B cell (primary cell): ENCODE data around the gene FAM204A. TPM values are rescaled to one million over a fixed set of nuclear protein-coding genes. Genes with fewer than 3 reads are reported as not detected.

Experiments
- ATAC-seq: fragments of 200-7000 bp; cut with Tn5 transposase; one replicate; pipeline ENCODE4 v1.10.0; 2021; ENCODE audit warnings: low read depth, mild to moderate bottlenecking, moderate number of reproducible peaks, moderate library complexity
- CTCF ChIA-PET: fragments of 350-600 bp; sonication (Branson Sonifier 250); formaldehyde crosslinking; loops from one replicate; lab custom pipeline; 2021; ENCODE audit warnings: antibody characterized with exemption, inconsistent platforms; lab: Charles Lee
- POLR2A ChIA-PET: fragments of 350-600 bp; sonication (Branson Sonifier 250); formaldehyde crosslinking; loops from one replicate; lab custom pipeline; 2021; ENCODE audit warnings: antibody characterized with exemption; lab: Charles Lee
- DNase-seq: peaks from one replicate; pipeline ENCODE4 v3.0.0; 2013
- H2AFZ ChIP-seq: 2 replicates; pipeline ENCODE4 v1.6.1; 2012; ENCODE audit warnings: mild to moderate bottlenecking, low read depth, low read length; ENCODE audit not compliant: insufficient read depth, poor library complexity, severe bottlenecking
- H3K27ac ChIP-seq, 2 donors: 1 replicate in 1 of 2; 2 replicates in 1 of 2; pipeline ENCODE4 v1.5.1; 2012 to 2013; ENCODE audit warnings: low read length in 2 of 2, mild to moderate bottlenecking in 2 of 2, moderate library complexity in 1 of 2
- H3K27me3 ChIP-seq, 4 experiments: fragments of 200-600 bp in 1 of 4; sonication (generic) in 1 of 4; replicated peaks in 1 of 4; 1 replicate in 2 of 4; 2 replicates in 2 of 4; pipeline versions ENCODE4 v1.6.1 to v1.7.0; 2013 to 2016; ENCODE audit warnings: low read length in 3 of 4, mild to moderate bottlenecking in 2 of 4, mixed read lengths in 1 of 4, moderate library complexity in 1 of 4; ENCODE audit not compliant: insufficient read depth in 4 of 4, control insufficient read depth in 3 of 4; ENCODE audit errors: control extremely low read depth in 1 of 4
- H3K36me3 ChIP-seq, 2 experiments: replicated peaks in 1 of 2; 1 replicate in 1 of 2; 2 replicates in 1 of 2; pipeline versions ENCODE4 v1.6.1 to v1.7.1; 2013; ENCODE audit warnings: low read length in 1 of 2; ENCODE audit not compliant: insufficient read depth in 2 of 2, control insufficient read depth in 1 of 2; ENCODE audit errors: control extremely low read depth in 1 of 2, extremely low read depth in 1 of 2
- H3K4me1 ChIP-seq, 2 donors: fragments of 200-600 bp in 1 of 2; sonication (generic) in 1 of 2; 1 replicate in 1 of 2; 2 replicates in 1 of 2; pipeline versions ENCODE4 v1.5.1 to v1.6.1; 2013 to 2017; ENCODE audit warnings: low read length in 2 of 2; ENCODE audit not compliant: control insufficient read depth in 2 of 2, insufficient read depth in 2 of 2
- H3K4me2 ChIP-seq: replicated peaks from 2 replicates; pipeline ENCODE3; 2012; ENCODE audit warnings: mild to moderate bottlenecking, low read depth, low read length; ENCODE audit not compliant: poor library complexity, severe bottlenecking
- H3K4me3 ChIP-seq, 5 experiments: fragments of 200-600 bp in 1 of 5; sonication (generic) in 1 of 5; 1 replicate in 3 of 5; 2 replicates in 2 of 5; pipeline versions ENCODE4 v1.5.1 to v1.7.0; 2011 to 2016; ENCODE audit warnings: low read length in 4 of 5, mild to moderate bottlenecking in 4 of 5, low read depth in 2 of 5, control low read depth in 1 of 5, moderate library complexity in 1 of 5; ENCODE audit not compliant: insufficient read depth in 1 of 5; ENCODE audit errors: control extremely low read depth in 1 of 5, extremely low read depth in 1 of 5
- H3K79me2 ChIP-seq: fragments of 200-600 bp; sonication (generic); one replicate; pipeline ENCODE4 v1.6.0; 2016; ENCODE audit warnings: low read length; ENCODE audit not compliant: control insufficient read depth, insufficient read depth
- H3K9ac ChIP-seq: fragments of 200-600 bp; sonication (generic); 2 replicates; pipeline ENCODE4 v1.6.1; 2017; ENCODE audit warnings: mild to moderate bottlenecking, low read length, moderate library complexity
- H3K9me3 ChIP-seq, 3 donors: one replicate each; pipeline versions ENCODE4 v1.6.1 to v1.7.1; 2013; ENCODE audit warnings: low read length in 2 of 3; ENCODE audit not compliant: control insufficient read depth in 2 of 3, insufficient read depth in 1 of 3; ENCODE audit errors: control extremely low read depth in 1 of 3
- H4K20me1 ChIP-seq: 2 replicates; pipeline ENCODE4 v1.6.0; 2012; ENCODE audit warnings: mild to moderate bottlenecking, low read length; ENCODE audit not compliant: insufficient read depth, control insufficient read depth, poor library complexity, severe bottlenecking
- H3K27ac Mint-ChIP-seq: one replicate; pipeline ENCODE4 v1.8.0; 2021; ENCODE audit warnings: mixed read lengths
- H3K27me3 Mint-ChIP-seq: one replicate; pipeline ENCODE4 v1.8.0; 2021; ENCODE audit warnings: mixed read lengths
- H3K4me1 Mint-ChIP-seq: one replicate; pipeline ENCODE4 v1.8.0; 2021; ENCODE audit warnings: mixed read lengths
- H3K4me3 Mint-ChIP-seq: one replicate; pipeline ENCODE4 v1.8.0; 2021; ENCODE audit warnings: mixed read lengths
- H3K9me3 Mint-ChIP-seq: one replicate; pipeline ENCODE4 v1.8.0; 2022; ENCODE audit warnings: mixed read lengths; ENCODE audit not compliant: insufficient read depth
- CTCF ChIP-seq: fragments of 200-600 bp; IDR thresholded peaks from one replicate; pipeline ENCODE4 v1.8.0; 2022; ENCODE audit warnings: antibody characterized with exemption, mild to moderate bottlenecking
- EZH2 ChIP-seq: IDR thresholded peaks from 2 replicates; pipeline ENCODE4 v1.6.1; 2012; ENCODE audit warnings: borderline replicate concordance, low read depth, mild to moderate bottlenecking, moderate library complexity, low read length; ENCODE audit not compliant: insufficient read depth, poor library complexity, severe bottlenecking
- WGBS: methylation state at CpG from one replicate; pipeline ENCODE4 v1.1.5; 2013; ENCODE audit warnings: missing lambda C conversion rate; ENCODE audit not compliant: insufficient coverage; 5-methylcytosine and 5-hydroxymethylcytosine counted together
- intact Hi-C: fragments of 100-400 bp; cut with micrococcal nuclease; formaldehyde crosslinking; loops from one replicate; pipeline ENCODE4 v1.10.0; 2022
- polyA plus RNA-seq: library from polyadenylated mRNA; depleted of rRNA; stranded (reverse); fragments of >200 nt; gene quantifications from 2 replicates; pipeline ENCODE4 v1.2.3, GENCODE V29; 2012
- total RNA-seq, 2 donors: library from RNA; stranded (reverse); fragments of 120-200 nt in 1 of 2; gene quantifications; 1 replicate in 1 of 2; 2 replicates in 1 of 2; pipeline versions ENCODE4 v1.2.3 to v1.2.4, GENCODE V29; 2013 to 2022

FAM204A gene
- total and polyA plus RNA-seq, 2 donors (not counting 1 experiment from before 2014, with no cell fraction given), result 14.2 to 79.8 TPM

- DNase-seq (no peak), ATAC-seq (no peak)
- no peaks in the 10 kb centered on the region for H3K36me3 ChIP-seq
- Mint-ChIP-seq H3K9me3 (peaks cover 8% of the 10 kb centered on the region), H3K27ac (no peak overlapping the region), H3K4me3 (no peak overlapping the region), H3K27me3 (peaks cover 12% of the 10 kb centered on the region), H3K4me1 (no peaks in the 10 kb centered on the region)
- peaks cover 0 to 7% (median 7%) of the 10 kb centered on the region in 3 donors for H3K9me3 ChIP-seq
- H3K9ac ChIP-seq, result no peak overlapping the region
- no peak for TF ChIP-seq EZH2
- no peak for TF ChIP-seq CTCF
- no peaks in the 10 kb centered on the region for H3K79me2 ChIP-seq
- WGBS, result no CpG with 5 or more reads among the region's 4 CpGs
- no peak overlapping the region for H3K4me2 ChIP-seq
- POLR2A ChIA-PET, result no interaction called here
- H3K4me1 ChIP-seq, result no peaks in the 10 kb centered on the region
- no peak overlapping the region for H3K4me3 ChIP-seq
- intact Hi-C loops, result no loop called here
- CTCF ChIA-PET, result no interaction called here
- H3K27me3 ChIP-seq, result peaks cover 0 to 10% (median 5%) of the 10 kb centered on the region in 4 experiments
- no peak overlapping the region for H2AFZ ChIP-seq
- H3K27ac ChIP-seq, result no peak overlapping the region
- H4K20me1 ChIP-seq, result no peaks in the 10 kb centered on the region
These were observed 27.6 kb upstream of the FAM204A start for GRCh38 chr10:118369641-118370205.

- intact Hi-C loops, result no loop called here
- no peak overlapping the region for H3K27ac ChIP-seq
- no peak overlapping the region for H3K4me3 ChIP-seq
- no peak overlapping the region for H2AFZ ChIP-seq
- no peaks in the 10 kb centered on the region for H3K4me1 ChIP-seq
- H3K27me3 ChIP-seq, result peaks cover 0 to 10% (median 3%) of the 10 kb centered on the region in 4 experiments
- H3K36me3 ChIP-seq, result no peaks in the 10 kb centered on the region
- H3K9me3 Mint-ChIP-seq, result peaks cover 8% of the 10 kb centered on the region
- POLR2A ChIA-PET, result no interaction called here
- no peak overlapping the region for H3K9ac ChIP-seq
- H3K4me3 Mint-ChIP-seq, result no peak overlapping the region
- H3K27me3 Mint-ChIP-seq, result peaks cover 13% of the 10 kb centered on the region
- ATAC-seq, result no peak
- no peak overlapping the region for H3K4me2 ChIP-seq
- no peak overlapping the region for H3K27ac Mint-ChIP-seq
- H3K4me1 Mint-ChIP-seq, result no peaks in the 10 kb centered on the region
- H4K20me1 ChIP-seq, result no peaks in the 10 kb centered on the region
- no peak for DNase-seq
- CTCF ChIA-PET, result no interaction called here
- TF ChIP-seq CTCF (no peak), EZH2 (no peak)
- H3K79me2 ChIP-seq, result no peaks in the 10 kb centered on the region
- peaks cover 0 to 7% (median 7%) of the 10 kb centered on the region in 3 donors for H3K9me3 ChIP-seq
These were observed 23.6 kb upstream of the FAM204A start for GRCh38 chr10:118365702-118366101.
